PFSK-1 (cell line): Measurements from ENCODE around the gene CCDC85C.

Source experiments
- FOXP2 ChIP-seq: optimal IDR thresholded peaks from 2 replicates; pipeline ENCODE3; 2011; ENCODE audit warnings: borderline replicate concordance, control low read depth, inconsistent platforms; ENCODE audit not compliant: insufficient read depth; ENCODE audit errors: extremely low read length, extremely low read depth
- POLR2AphosphoS5 ChIP-seq: IDR thresholded peaks from 2 replicates; pipeline ENCODE4 v1.6.1; 2012; ENCODE audit warnings: low read depth, mild to moderate bottlenecking, control low read depth, low read length, moderate library complexity
- REST ChIP-seq, 2 experiments: IDR thresholded peaks; 2 replicates each; pipeline versions ENCODE4 v1.6.1 to v1.8.0; 2011 to 2012; ENCODE audit warnings: low read depth in 2 of 2, low read length in 2 of 2, control low read depth in 1 of 2, inconsistent platforms in 1 of 2, mild to moderate bottlenecking in 1 of 2, moderate library complexity in 1 of 2; ENCODE audit not compliant: insufficient read depth in 1 of 2
- SIN3A ChIP-seq: IDR thresholded peaks from 2 replicates; pipeline ENCODE4 v1.6.1; 2012; ENCODE audit warnings: mild to moderate bottlenecking, low read length, moderate library complexity, borderline replicate concordance; ENCODE audit not compliant: insufficient read depth
- TAF1 ChIP-seq: IDR thresholded peaks from 2 replicates; pipeline ENCODE4 v1.6.1; 2012; ENCODE audit warnings: low read length, control low read depth, borderline replicate concordance; ENCODE audit not compliant: insufficient read depth

Gene CCDC85C

DNA sequence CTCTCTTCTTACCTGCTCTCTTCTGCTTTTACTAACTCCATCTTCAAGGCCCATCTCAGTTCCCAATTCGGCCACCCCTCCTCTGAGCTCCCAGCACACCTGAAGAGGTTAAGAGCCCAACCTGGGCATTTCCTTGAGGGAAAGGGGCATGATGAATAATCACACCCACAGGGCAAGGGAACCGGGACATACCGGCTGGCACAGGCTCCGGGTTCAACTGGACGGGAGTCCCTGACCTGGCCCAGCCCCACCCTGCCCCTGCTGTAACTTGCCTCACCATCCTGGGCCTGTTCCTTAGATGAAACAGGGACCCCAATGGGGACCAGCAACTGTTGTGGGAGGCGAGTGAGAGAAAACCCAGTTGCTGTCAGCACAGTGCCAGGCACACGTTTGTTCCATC lies 8.5 kb downstream of the CCDC85C start:
- no peak for TF ChIP-seq FOXP2
- TF ChIP-seq REST (IDR thresholded peaks at IDR 0.05; ENCODE audit: insufficient read depth in 1 of 2, low read depth in 2 of 2, low read length in 2 of 2), result no peak
- no peak for TF ChIP-seq TAF1
- TF ChIP-seq SIN3A, result no peak
- TF ChIP-seq POLR2AphosphoS5, result no peak

DNA sequence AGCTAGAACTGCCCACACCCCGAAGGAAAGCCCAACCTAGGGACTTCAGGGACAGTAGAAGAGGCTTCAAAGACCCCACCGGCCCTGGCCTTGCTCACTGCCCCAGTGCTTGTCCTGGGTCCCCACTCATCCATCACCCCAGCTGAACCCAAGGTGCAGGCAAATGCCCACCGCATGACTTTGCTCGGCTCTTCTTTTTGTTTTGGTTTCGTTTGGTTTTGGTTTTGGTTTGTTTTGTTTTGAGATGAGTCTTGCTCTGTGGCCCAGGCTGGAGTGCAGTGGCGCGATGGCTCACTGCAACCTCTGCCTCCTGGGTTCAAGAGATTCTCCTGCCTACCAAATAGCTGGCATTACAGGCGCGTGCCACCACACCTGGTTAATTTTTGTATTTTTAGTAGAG lies 9.0 kb downstream of the CCDC85C start:
- TF ChIP-seq REST (IDR thresholded peaks at IDR 0.05; ENCODE audit: insufficient read depth in 1 of 2, low read depth in 2 of 2, low read length in 2 of 2), result no peak
- no peak for TF ChIP-seq TAF1

GRCh38 chr14:99593971-99594841 lies 9.8 kb downstream of the CCDC85C start:
- TF ChIP-seq POLR2AphosphoS5 (no peak), TAF1 (no peak)

DNA sequence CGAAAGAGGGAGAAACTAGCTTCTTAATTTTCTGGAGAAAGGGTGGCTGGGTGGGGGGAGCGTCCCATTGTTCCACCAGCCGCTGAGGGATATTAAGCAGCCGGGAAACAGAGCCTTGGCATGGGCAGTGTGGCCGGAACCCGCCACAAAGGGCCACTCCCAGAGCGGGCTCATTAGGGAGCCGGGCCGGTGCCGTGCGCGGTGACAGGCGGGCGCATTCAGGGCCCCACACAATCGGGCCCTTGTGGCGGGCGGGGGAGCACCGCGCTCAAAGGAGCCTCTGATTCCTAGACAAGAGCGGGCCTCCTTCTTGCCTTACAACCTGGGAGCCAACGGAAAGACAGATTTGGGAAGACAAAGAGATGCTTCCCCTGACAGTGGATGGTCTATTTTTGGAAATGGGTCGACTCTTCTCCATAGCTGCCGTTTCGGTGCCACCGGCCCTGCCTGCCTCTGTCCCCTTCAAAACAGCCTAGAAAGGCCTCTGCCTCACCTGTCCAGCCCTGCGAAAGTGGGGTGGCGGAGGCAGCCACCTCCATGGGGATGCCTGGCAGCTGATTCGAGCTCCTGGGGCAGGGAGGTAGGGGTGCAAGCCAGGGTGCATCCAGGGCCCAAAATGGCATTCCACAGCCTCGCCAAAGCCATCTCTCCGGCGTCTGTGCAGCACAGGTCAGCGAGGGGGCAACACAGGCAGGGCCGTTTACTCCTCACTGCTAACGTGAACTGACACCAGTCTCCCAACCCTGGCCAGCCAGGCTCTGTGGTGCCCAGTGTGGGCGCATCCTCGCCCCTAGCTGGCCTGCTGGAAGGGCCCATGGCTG lies 10.9 kb downstream of the CCDC85C start:
- no peak for TF ChIP-seq REST (IDR thresholded peaks at IDR 0.05; ENCODE audit: insufficient read depth in 1 of 2, low read depth in 2 of 2, low read length in 2 of 2)
- no peak for TF ChIP-seq TAF1
- no peak for TF ChIP-seq FOXP2
- TF ChIP-seq POLR2AphosphoS5, result no peak
- no peak for TF ChIP-seq SIN3A

- TF ChIP-seq SIN3A, result no peak
- no peak for TF ChIP-seq POLR2AphosphoS5
- 0 out of 4 replicates have a peak, but pooled peaks of 1 of the 2 experiments have one; percentile 32 for TF ChIP-seq REST (IDR thresholded peaks at IDR 0.05; ENCODE audit: insufficient read depth in 1 of 2, low read depth in 2 of 2, low read length in 2 of 2)
- no peak for TF ChIP-seq FOXP2
These were observed 11.6 kb downstream of the CCDC85C start for GRCh38 chr14:99592394-99592793.
